Transverse colon (tissue), 4 donors: Measurements from ENCODE around the gene SPAG7.

Source experiments
- CTCF ChIP-seq, 5 experiments: fragments of 200-600 bp in 3 of 5; fragments of 450-650 bp in 2 of 5; sonication (generic) in 3 of 5; IDR thresholded peaks; 1 replicate in 2 of 5; 2 replicates in 3 of 5; pipeline ENCODE4 v1.5.1; 2016 to 2017; ENCODE audit warnings: antibody characterized with exemption in 5 of 5, inconsistent platforms in 3 of 5, mild to moderate bottlenecking in 2 of 5, moderate library complexity in 1 of 5
- EP300 ChIP-seq: sonication (generic); formaldehyde crosslinking; IDR thresholded peaks from one replicate; pipeline ENCODE4 v1.6.1; 2017; ENCODE audit warnings: antibody characterized with exemption, low read depth
- POLR2A ChIP-seq: fragments of 450-650 bp; IDR thresholded peaks from one replicate; pipeline ENCODE4 v1.6.1; 2016; ENCODE audit warnings: antibody characterized with exemption, mild to moderate bottlenecking, moderate library complexity
- POLR2AphosphoS5 ChIP-seq, 3 donors: sonication (generic); formaldehyde crosslinking; IDR thresholded peaks; one replicate each; pipeline ENCODE4 v1.6.1; 2016; ENCODE audit warnings: antibody characterized with exemption in 3 of 3

- TF ChIP-seq POLR2A (no peak), EP300 (no peak), CTCF (IDR thresholded peaks at IDR 0.05) (no peak), POLR2AphosphoS5 (IDR thresholded peaks at IDR 0.05) (no peak)
Observed at GRCh38 chr17:4921320-4921719, 46.3 kb downstream of the SPAG7 start.
